ENCODE results near the gene SFMBT2.

GRCh38 chr10:7414766-7415165 lies 3.9 kb upstream of the SFMBT2 start:
- TF ChIP-seq CTCF (IDR thresholded peaks at IDR 0.05), result no peak
- no peak for TF ChIP-seq TP53 (CRISPR knock-in tag; IDR thresholded peaks at IDR 0.05)
- no peak for TF ChIP-seq JUN (IDR thresholded peaks at IDR 0.05)
- no peak for TF ChIP-seq RCOR1 (IDR thresholded peaks at IDR 0.05; ENCODE audit: low read depth, low read length)
- no peak for TF ChIP-seq FOSL2 (IDR thresholded peaks at IDR 0.05)
- TF ChIP-seq FOSL2 (CRISPR knock-in tag; IDR thresholded peaks at IDR 0.05), result no peak
- no peak for TF ChIP-seq CEBPB (IDR thresholded peaks at IDR 0.05)
- no peak for TF ChIP-seq POLR2A (IDR thresholded peaks at IDR 0.05; ENCODE audit: low read length)
- no peak for TF ChIP-seq HOXB5 (CRISPR knock-in tag; IDR thresholded peaks at IDR 0.05)
- TF ChIP-seq BCL3 (IDR thresholded peaks at IDR 0.05), result no peak
- TF ChIP-seq REST (IDR thresholded peaks at IDR 0.05), result no peak
- TF ChIP-seq PHF8 (IDR thresholded peaks at IDR 0.05; ENCODE audit: borderline replicate concordance, low read depth), result no peak
- no peak for TF ChIP-seq EP300 (IDR thresholded peaks at IDR 0.05)
- no peak for TF ChIP-seq HOXA7 (CRISPR knock-in tag; IDR thresholded peaks at IDR 0.05)
